Pulmonary artery endothelial cell (primary cell): ENCODE results near the gene CHN1. TPM values are rescaled to one million over a fixed set of nuclear protein-coding genes. Genes with fewer than 3 reads are reported as not detected.
A peak's percentile ranks its signal among the peaks of the same experiment; 100 is the strongest.

Source experiments
- DNase-seq: peaks from one replicate; pipeline ENCODE4 v3.0.0-alpha.2; 2011; ENCODE audit warnings: low read depth, low spot score
- total RNA-seq: library from RNA; depleted of rRNA; stranded (reverse); fragments of >200 nt; gene quantifications from 2 replicates; pipeline ENCODE4 v1.2.3, GENCODE V29; 2014

The CHN1 gene
- total RNA-seq, 1 donor from 2014 or later, result 17.3 TPM

- no peak for DNase-seq
These were observed 216.8 kb downstream of the CHN1 start for GRCh38 chr2:174788291-174788929.

GRCh38 chr2:174787487-174788205 lies 217.5 kb downstream of the CHN1 start:
- DNase-seq, result no peak

- peak; percentile 56 for DNase-seq
These were observed 219.0 kb downstream of the CHN1 start for GRCh38 chr2:174786066-174786725.

- DNase-seq, result no peak
These were observed 219.7 kb downstream of the CHN1 start for GRCh38 chr2:174785481-174785880.

- DNase-seq, result no peak
These were observed 220.3 kb downstream of the CHN1 start for GRCh38 chr2:174784909-174785308.

- DNase-seq, result no peak
These were observed 220.9 kb downstream of the CHN1 start for GRCh38 chr2:174784316-174784715.

GRCh38 chr2:174781996-174782395 lies 223.2 kb downstream of the CHN1 start:
- DNase-seq, result no peak

- no peak for DNase-seq
These were observed 223.9 kb downstream of the CHN1 start for GRCh38 chr2:174781298-174781697.

GRCh38 chr2:174780856-174781255 lies 224.3 kb downstream of the CHN1 start:
- no peak for DNase-seq

GRCh38 chr2:174780191-174780840 lies 224.9 kb downstream of the CHN1 start:
- no peak for DNase-seq

- DNase-seq, result no peak
These were observed 225.7 kb downstream of the CHN1 start for GRCh38 chr2:174779361-174779928.

GRCh38 chr2:174778085-174778981 lies 226.8 kb downstream of the CHN1 start:
- no peak for DNase-seq

- no peak for DNase-seq
These were observed 227.7 kb downstream of the CHN1 start for GRCh38 chr2:174777347-174778084.

GRCh38 chr2:174776675-174777074 lies 228.5 kb downstream of the CHN1 start:
- no peak for DNase-seq

GRCh38 chr2:174776223-174776622 lies 229.0 kb downstream of the CHN1 start:
- no peak for DNase-seq

- no peak for DNase-seq
These were observed 229.6 kb downstream of the CHN1 start for GRCh38 chr2:174775571-174775980.

- DNase-seq, result no peak
These were observed 230.3 kb downstream of the CHN1 start for GRCh38 chr2:174774886-174775285.

- no peak for DNase-seq
These were observed 232.0 kb downstream of the CHN1 start for GRCh38 chr2:174773215-174773614.

GRCh38 chr2:174772472-174772801 lies 232.7 kb downstream of the CHN1 start:
- no peak for DNase-seq
